GM10266 (cell line): ENCODE results near the gene TPX2.

Experiments used
- DNase-seq: peaks from one replicate; pipeline ENCODE4 v3.0.0; 2012; ENCODE audit errors: extremely low spot score
- CTCF ChIP-seq: IDR thresholded peaks from 2 replicates; pipeline ENCODE4 v1.5.1; 2012; ENCODE audit warnings: mild to moderate bottlenecking, low read depth; ENCODE audit not compliant: control insufficient read depth, insufficient read depth; ENCODE audit errors: missing control alignments

The TPX2 gene

GRCh38 chr20:31708736-31709534 is 30.2 kb upstream of the TPX2 start:
- DNase-seq: no peak
- TF ChIP-seq CTCF: no peak

GRCh38 chr20:31709939-31710338 is 29.2 kb upstream of the TPX2 start:
- TF ChIP-seq CTCF: no peak
- no peak for DNase-seq

- DNase-seq: no peak
- TF ChIP-seq CTCF: no peak
Measured at GRCh38 chr20:31710423-31711108, 28.5 kb upstream of the TPX2 start.

- DNase-seq: no peak
- TF ChIP-seq CTCF: no peak
Measured at GRCh38 chr20:31711179-31712111, 27.6 kb upstream of the TPX2 start.

- no peak for DNase-seq
- no peak for TF ChIP-seq CTCF
Measured at GRCh38 chr20:31712112-31712553, 27.0 kb upstream of the TPX2 start.

- TF ChIP-seq CTCF: no peak
- no peak for DNase-seq
Measured at GRCh38 chr20:31712564-31713311, 26.4 kb upstream of the TPX2 start.
